GM18517 (cell line): ENCODE measurements around the gene ZNF790.
"Not testable (repeated sequence)": the region's sequence is repeated elsewhere in the genome, so short reads cannot be mapped to it uniquely, and the experiment has no call there.

Source experiments
- ATAC-seq: cut with Tn5 transposase; IDR thresholded peaks from one replicate; pipeline ENCODE4 v1.9.1; 2021; ENCODE audit warnings: mild to moderate bottlenecking, moderate library complexity; ENCODE audit not compliant: unreplicated experiment

Gene ZNF790

DNA sequence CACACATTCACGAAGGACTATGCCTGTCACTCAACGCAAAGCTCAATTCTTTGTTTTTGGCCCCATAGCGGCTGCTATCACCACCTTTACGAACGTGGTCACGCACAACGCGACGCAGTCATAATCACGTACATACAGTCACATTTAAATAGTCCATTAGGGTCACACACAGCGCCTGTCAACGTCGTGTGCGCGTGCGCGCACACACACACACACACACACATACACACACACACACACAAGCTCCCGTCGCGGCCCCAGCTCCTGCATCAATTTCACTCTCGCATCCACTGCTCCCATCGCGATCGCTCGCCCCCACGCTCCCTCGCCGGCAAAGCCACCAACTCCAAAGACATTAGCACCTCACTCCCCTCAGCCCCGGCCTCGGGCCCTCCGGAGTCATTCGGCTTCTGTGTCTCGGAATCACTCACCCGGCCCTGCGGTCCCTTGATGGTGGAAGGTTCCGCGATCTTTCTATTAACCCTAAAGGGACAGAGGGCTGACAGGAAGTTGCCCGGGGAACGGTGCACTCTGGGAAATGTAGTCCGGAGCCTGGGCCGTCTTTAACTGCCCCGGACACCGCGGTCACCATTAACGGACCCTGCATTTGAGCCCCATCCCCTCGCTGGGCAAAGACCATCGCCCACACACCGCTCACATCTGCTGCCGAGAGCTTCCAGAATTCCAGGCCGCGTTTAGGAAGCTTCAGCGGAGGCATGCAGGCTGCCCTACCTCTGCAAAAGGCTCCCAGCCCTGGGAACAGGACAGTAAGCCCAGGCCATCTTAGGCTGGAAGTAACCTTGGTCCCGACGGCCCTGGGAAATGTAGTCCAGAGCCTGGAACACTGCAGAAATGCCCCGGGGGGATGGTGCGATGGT lies at the start of gene ZNF790:
Gene ZNF790 (minus strand): TSS at position 482 of the 878 bp plus-strand sequence. CDS start 12,768 bp downstream, outside the sequence.
- ATAC-seq = peak; percentile 80

DNA sequence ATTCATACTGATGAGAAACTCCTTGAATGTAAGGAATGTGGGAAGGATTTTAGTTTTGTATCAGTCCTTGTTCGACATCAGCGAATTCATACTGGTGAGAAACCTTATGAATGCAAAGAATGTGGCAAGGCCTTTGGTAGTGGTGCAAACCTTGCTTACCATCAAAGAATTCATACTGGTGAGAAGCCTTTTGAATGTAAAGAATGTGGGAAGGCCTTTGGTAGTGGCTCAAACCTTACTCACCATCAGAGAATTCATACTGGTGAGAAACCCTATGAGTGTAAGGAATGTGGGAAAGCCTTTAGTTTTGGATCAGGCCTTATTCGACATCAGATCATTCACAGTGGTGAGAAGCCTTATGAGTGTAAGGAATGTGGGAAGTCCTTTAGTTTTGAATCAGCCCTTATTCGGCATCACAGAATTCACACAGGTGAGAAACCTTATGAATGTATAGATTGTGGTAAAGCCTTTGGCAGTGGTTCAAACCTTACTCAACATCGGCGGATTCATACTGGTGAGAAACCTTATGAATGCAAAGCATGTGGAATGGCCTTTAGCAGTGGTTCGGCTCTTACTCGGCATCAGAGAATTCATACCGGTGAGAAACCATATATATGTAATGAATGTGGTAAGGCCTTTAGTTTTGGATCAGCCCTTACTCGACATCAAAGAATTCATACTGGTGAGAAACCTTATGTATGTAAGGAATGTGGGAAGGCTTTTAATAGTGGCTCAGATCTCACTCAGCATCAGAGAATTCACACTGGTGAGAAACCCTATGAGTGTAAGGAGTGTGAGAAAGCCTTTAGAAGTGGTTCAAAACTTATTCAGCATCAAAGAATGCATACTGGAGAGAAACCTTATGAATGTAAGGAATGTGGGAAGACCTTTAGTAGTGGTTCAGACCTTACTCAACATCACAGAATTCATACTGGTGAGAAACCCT lies 39.1 kb upstream of the ZNF790 start:
- no peak for ATAC-seq

DNA sequence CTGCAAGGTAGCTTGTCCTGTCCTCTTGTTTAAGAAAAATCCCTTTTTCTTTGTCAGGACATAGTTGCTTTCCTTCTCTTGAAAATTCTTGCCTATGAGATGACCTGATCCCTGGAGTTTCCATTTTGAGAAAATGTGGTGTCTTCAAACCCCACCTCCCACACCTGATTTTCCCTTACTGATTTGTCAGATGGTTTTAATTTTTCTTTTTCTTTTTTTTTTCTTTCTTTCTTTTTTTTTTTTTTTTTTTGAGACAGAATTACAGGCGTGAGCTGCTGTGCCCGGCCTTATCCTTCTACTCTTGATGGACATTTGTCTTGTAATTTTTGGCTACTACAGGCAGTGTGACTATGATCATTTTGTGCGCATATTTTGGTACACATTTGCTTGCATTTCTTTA lies 13.7 kb upstream of the ZNF790 start:
- ATAC-seq = no peak

DNA sequence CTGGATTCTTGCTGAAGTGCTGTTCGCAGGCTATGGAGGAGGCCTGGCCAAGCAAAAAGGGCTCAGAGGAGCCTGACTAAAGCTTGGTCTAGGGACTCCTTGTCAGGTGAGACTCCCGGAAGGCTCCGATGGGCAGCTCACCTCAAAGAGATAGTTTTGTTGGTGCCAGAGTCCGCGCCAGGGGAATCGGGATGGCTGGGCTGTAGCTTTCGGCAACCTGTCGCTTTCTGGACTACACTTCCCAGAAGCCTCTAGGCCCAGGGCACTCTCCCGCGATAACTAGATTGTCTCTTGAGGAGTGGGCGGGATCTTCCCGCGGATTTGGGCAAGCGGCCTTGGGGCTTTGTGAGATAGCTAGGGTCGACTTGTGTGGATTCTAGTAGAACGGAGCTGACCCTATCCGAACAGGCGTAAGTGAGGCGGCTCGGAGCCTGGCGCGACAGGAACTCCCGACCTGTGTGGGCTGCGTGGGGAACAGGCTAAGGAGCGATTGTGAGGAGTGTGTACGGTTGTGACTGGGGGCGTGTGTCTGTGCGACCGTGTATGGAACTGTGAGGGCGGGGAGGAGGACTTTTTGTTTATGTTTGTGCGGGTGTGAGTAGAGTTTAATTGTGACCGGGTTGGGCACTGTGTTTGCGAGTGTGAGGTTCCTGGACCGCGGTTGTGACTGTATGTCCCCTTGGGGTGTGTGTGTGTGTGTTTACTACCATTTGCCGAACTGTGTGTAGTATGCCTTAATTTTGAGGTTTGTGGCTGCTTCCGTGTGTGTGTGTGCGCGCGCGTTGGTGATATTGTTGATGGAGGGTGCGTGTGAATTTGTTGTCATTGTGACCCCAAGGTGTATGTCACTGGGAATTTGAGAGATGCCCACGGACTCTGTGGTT lies 12.6 kb upstream of the ZNF790 start, which contains the start of gene ZNF345:
Gene ZNF345 (plus strand): TSS at position 318 of the 884 bp plus-strand sequence. CDS start 25,955 bp downstream, outside the sequence.
- ATAC-seq = peak; percentile 62

DNA sequence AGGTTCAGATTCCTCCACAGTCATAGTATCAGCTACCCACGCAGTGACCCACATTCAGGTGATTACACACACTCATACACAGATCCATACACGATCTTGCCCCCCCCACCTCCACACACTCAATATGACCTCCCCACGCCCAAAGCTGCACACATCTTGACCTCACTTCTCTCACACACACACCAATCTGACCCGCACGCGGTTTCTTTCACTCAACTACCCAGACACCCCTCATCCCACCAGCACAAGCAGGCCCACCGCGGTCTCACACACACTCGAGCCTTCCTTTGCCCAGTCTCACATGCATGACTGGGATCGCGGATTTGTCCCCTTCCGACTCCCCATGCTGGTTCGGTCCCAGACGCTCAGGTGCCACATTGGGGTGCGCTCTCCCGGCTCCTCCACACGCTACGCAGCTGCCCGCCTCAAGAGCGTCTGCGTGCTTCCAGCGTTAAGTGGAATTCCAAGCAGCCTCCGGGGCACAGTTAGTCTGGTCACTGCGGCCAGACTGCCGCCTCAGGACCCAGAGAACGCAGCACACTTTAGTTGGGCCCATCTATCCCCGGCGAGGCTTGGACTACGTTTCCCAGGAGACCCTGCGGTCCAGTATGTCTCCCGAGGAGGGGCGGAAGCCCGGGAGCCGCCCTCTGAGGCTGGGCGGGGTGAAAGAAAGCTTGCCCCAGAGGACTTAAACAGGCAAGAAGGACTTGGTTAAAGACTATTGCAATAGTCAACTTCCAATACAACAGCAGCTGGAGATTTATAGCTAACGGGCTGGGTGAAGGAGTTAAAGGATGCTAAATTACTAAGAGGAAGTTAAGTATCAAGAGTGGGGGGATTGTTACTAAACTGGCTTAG lies 11.7 kb upstream of the ZNF790 start:
- peak; percentile 69 for ATAC-seq

DNA sequence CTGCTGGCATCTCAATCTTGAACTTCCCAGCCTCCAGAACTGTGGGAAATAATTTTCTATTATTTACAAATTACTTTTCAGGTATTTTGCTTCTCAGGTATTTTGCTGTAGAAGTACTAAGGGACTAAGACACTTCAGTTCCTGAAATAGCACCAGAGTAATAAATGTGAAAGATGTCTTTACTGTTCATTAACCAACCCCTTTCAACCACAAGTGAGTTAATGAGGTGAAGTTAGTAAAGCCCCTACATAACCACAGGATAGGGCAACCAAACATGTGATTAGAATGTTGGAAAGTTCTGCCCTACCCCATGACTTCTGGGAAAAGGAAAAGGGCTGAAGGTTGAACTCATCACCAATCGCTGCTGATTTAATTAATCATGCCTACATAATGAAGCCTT lies 9.8 kb upstream of the ZNF790 start:
- ATAC-seq = no peak

DNA sequence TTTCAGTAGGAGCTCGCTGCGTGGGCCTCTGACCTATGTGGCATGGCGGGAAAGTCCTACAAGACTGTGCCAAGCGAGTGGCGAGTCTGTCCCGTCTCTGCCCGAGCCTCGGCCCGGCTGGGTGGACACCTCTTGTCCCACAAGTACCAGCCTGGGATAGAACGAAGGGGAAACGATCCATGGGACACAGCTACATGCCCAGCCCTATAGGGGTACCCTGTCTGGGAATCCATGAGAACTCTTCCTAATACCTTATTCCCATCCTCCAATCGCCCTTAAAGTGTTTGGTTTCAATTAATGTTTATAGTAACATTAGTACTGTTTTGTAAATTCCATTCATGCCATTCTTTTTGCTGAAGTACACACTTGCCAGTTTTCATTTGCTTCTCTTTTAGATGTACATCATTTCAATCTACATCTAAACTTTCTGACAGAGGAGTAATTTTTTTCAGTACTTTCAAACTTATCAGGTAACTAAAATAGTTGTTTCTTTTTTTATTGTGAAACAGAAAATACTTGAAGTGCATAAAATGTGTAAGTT lies 667 bp upstream of the ZNF790 start:
- no peak for ATAC-seq

DNA sequence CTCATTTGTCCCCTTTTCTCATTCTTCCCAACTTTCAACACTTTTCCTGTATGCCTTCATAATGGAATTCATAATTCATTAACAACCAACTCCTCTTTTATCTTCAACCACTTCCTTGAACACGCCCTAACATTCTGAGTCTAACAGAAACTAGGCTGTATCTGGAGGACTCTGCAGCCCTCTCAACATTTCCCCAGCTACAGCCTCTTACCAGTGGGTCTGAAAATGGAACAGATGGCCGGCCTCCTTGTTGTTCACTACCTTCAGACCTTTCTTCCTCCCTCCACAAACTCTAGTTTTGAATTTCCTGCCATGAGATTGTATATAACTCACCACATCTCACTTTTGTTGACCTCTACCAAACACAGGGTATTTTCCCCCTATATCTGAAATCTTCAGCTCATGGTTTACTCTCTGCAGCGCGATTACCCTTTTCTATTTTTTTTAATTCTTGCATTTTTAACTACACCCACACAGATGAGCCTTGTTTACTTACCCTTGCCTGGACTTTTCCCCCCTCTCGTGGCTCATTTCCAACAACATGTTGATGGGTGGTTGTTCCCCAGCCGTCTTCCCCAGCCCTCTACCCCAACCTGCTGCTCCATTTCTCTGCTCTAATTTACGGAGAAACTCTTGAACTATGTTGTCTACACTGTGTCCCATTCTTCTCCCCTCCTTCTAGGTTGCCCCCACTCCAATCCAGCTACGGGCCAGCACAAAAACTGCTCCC lies 846 bp downstream of the ZNF790 start:
- no peak for ATAC-seq

DNA sequence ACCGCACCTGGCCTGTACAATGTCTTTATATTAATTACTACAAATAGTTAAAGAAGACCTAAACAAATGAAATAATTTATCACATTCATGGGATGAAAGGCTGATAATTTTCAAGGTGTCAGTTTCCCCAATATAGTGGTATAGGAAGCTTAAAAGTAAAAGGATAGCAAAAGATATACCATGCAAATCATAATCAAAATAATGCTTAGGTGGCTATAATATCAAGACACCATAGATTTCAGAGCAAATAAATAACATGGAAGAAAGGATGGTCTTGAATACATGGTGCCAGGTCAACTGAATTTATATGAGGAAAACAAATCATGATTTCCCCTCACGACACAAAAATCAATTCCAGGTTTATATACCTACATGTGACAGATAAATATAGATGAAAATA lies 4.8 kb downstream of the ZNF790 start:
- no peak for ATAC-seq

DNA sequence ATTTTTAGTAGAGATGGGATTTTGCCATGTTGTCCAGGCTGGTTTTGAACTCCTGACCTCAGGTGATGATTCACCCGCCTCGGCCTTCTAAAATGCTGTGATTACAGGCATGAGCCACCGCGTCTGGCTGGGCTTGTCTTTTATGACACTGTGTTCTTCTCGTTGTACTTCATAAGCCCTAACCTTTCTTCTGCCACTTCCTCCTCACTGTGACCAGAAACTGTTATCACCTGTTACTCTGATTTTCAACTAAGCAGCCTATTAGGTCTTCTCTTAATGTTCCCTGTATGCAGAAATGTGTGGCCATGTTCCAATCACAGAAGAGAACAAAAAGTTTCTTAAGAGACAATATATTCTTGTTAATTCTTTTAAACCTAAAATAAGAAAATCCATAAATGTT lies 16.4 kb downstream of the ZNF790 start:
- ATAC-seq = no peak

DNA sequence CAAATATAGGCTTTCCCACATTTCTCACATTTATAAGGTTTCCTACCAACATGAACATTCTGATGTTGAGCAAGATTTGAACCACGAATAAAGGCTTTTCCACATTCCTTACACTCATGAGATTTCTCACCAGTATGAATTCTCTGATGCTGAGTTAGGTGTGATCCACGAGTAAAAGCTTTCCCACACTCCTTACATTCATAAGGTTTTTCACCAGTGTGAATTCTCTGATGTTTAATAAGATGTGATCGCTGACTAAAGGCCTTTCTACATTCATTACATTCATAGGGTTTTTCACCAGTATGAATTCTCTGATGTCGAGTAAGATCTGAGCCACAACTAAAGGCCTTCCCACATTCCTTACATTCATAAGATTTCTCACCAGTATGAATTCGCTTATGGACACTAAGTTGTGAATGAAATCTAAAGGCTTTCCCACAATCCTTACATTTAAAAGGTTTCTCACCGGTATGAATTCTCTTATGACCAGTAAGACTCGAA lies 19.0 kb downstream of the ZNF790 start:
- ATAC-seq = no peak

DNA sequence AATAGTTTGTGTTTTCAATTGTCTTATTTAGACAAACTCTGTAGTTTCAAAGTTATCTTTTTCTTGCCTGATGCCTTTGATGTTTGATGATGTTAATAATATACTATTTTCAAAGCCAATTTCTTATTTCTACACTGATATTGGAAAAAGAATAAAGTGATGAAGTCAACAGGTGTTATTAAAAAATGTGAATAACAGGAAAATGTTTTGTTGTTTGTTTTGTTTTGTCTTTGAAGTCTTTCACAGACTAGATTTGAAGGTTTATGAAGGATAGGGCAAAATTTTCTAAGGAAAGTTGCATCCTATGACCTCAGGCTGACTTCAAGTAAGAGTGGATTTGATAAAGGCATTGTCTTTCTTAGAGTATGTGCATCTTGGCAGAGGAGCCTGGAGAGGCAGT lies 31.2 kb downstream of the ZNF790 start:
- no peak for ATAC-seq

DNA sequence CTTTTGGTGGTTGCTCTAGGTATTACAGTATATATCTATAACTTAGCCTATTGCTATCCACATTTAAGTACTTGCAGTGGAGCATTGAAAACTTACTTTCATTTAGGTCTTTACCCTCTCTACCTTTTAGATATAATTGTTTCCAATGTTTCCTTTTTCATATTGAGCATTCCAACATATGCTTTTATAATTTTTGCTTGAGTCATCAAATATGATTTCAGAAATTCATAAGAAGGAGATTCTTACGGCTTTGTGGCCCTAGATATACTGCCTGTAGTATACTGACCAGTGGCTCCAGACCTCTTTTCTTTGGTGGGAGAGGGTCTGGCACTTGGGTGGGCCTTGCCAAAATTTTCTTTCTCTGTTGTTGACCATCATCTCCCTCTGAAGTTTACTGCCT lies 32.8 kb downstream of the ZNF790 start:
- ATAC-seq = no peak

DNA sequence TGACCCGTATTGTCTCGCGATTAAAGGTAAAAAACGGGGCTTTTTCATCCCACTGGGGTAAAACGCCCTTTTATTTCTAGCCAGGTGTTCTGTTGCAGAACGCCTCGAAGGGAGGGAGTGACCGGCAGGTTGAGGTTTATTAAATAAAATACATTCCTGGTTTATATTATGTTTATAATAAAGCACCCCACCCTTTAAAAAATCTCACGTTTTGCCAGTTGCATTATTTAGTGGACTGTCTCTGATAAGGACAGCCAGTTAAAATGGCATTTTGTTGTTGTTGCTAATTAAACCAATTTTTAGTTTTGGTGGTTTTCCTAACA lies 40.4 kb downstream of the ZNF790 start:
- ATAC-seq = no peak

DNA sequence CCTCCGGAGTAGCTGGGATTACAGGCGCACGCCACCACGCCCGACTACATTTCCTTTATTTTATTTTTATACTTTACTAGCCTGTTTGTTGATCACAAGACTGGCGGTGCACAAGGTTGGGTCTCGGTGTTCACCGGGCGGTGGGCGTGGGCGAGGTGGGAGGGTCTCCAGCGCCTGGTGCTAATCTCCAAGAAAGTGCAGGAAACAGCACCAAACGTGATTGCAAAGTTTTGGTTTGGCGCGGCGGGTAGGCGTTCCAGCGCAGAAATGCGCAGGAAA lies 41.5 kb downstream of the ZNF790 start:
- ATAC-seq = no peak

DNA sequence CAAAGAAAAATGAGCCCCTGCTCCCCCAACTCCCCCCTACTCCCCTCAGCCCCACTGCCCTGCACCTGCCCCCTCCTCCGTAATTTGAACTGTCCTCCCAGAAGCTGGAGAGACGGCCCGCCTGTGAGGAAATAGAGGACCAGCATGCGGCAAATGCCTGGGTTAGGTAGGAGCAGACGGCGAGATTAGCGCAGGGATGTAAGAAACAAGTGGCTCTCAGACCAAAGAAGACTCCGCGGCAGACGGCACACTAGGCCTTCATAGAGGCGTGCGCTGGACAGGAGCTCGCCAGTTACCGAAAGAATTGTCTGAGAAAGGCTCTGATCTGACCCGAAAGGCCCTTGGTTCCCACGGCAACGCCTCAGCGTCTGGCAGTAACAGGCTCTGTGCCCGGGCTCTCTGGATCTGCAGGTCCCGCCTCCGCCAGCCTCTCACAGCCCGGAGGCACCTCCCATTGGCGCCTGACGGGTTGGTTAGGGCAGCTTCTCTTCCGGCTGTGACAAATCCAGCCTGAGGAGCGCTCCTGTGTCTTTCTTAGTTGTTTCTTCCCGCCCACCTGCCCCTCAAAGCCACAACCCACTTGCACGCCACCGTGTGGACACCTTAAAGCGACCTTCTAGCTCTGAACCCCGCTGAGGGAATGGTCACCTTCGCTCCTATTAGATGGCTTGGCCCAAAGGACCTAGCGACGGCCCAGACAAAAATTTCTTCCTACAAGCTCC lies 46.6 kb downstream of the ZNF790 start:
- not testable (repeated sequence) for ATAC-seq

DNA sequence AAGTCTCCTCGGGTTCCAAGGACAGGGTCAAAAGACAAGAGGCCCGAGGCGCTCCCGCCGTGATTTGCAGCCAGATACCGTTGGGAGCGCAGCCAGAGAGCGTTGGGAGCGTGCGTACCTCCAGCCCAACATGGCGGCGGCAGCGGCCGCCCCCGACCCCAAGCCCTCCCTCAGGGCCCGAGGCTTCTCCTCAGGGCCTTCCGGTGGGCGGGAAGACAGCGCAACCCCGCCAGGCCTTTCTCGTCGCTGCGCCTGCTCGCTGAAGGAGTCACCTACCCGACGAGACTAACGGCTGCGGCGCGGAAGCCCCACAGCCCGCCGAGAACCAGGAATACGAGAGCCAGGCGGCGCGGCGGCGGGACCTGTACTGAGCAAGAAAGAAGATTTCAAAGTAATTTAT lies 62.4 kb downstream of the ZNF790 start:
- no peak for ATAC-seq

DNA sequence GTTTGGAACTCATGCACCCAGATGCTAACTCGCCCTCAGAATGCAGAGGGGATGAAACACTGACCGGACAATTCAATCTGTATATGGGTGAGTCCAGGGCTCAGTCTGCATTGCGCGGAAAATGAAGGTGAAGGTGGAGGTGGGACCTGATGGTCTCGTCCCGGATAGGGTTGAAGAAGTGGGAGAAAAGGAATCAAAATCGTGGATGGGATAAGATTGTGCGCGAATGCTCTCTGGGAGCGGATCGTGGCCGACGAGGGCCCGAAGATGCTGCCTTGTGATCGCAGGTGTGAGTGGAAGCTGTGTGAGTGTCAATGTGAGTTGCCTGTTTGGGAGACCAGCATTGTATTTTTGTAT lies 65.0 kb downstream of the ZNF790 start:
- peak; percentile 29 for ATAC-seq
